Smooth muscle cell (in vitro differentiated cells): ENCODE measurements around the gene ARMC6. TPM values are rescaled to one million over a fixed set of nuclear protein-coding genes. Genes with fewer than 3 reads are reported as not detected.

Experiments
- DNase-seq: peaks from one replicate; lab custom pipeline; 2025; ENCODE audit not compliant: unreplicated experiment; lab: John Stamatoyannopoulos, UW
- H2AFZ ChIP-seq: fragments of 200-600 bp; sonication (generic); 2 replicates; pipeline ENCODE4 v1.6.0; 2016; ENCODE audit warnings: antibody characterized with exemption, low read depth, mild to moderate bottlenecking
- H3F3A ChIP-seq: fragments of 200-600 bp; sonication (generic); 2 replicates; pipeline ENCODE4 v1.6.0; 2017; ENCODE audit warnings: antibody characterized with exemption, low read depth
- H3K27ac ChIP-seq: fragments of 200-600 bp; sonication (generic); 2 replicates; pipeline ENCODE4 v1.5.1; 2016; ENCODE audit warnings: low read depth, mild to moderate bottlenecking
- H3K27me3 ChIP-seq: fragments of 200-600 bp; sonication (generic); 2 replicates; pipeline ENCODE4 v1.6.1; 2016; ENCODE audit warnings: low read depth, mild to moderate bottlenecking
- H3K36me3 ChIP-seq: fragments of 200-600 bp; sonication (generic); 2 replicates; pipeline ENCODE4 v1.5.1; 2016; ENCODE audit warnings: low read depth
- H3K4me1 ChIP-seq: fragments of 200-600 bp; sonication (generic); 2 replicates; pipeline ENCODE4 v1.5.1; 2016; ENCODE audit warnings: low read depth
- H3K4me2 ChIP-seq: fragments of 200-600 bp; sonication (generic); 2 replicates; pipeline ENCODE4 v1.6.0; 2016; ENCODE audit warnings: mild to moderate bottlenecking
- H3K4me3 ChIP-seq: fragments of 200-600 bp; sonication (generic); 2 replicates; pipeline ENCODE4 v1.5.1; 2016; ENCODE audit warnings: mild to moderate bottlenecking
- H3K79me2 ChIP-seq: fragments of 200-600 bp; sonication (generic); 2 replicates; pipeline ENCODE4 v1.6.0; 2016; ENCODE audit warnings: low read depth, mild to moderate bottlenecking
- H3K9ac ChIP-seq: fragments of 200-600 bp; sonication (generic); 2 replicates; pipeline ENCODE4 v1.6.0; 2016; ENCODE audit warnings: low read depth
- H3K9me3 ChIP-seq: fragments of 200-600 bp; sonication (generic); replicated peaks from 2 replicates; pipeline ENCODE4 v1.5.1; 2016; ENCODE audit warnings: low read depth
- H4K20me1 ChIP-seq: fragments of 200-600 bp; sonication (generic); 2 replicates; pipeline ENCODE4 v1.6.0; 2016; ENCODE audit warnings: low read depth
- CTCF ChIP-seq: fragments of 200-600 bp; sonication (generic); IDR thresholded peaks from 2 replicates; pipeline ENCODE4 v1.5.1; 2017; ENCODE audit warnings: borderline replicate concordance, mild to moderate bottlenecking, antibody characterized with exemption; ENCODE audit not compliant: insufficient read depth, poor library complexity, severe bottlenecking
- WGBS: methylation state at CpG from one replicate; pipeline ENCODE4 v1.1.7; 2016; ENCODE audit warnings: low lambda C conversion rate; 5-methylcytosine and 5-hydroxymethylcytosine counted together
- polyA plus RNA-seq: library from polyadenylated mRNA; unstranded; fragments of >200 nt; fragmentation: Nextera tagmentation; extraction: Ambion mirVana; gene quantifications from 2 replicates; pipeline ENCODE4 v1.2.1, GENCODE V29; 2016
- total RNA-seq: library from RNA; depleted of rRNA; stranded (reverse); fragments of >200 nt; gene quantifications from 2 replicates; pipeline ENCODE4 v1.2.3, GENCODE V29; 2014

The ARMC6 gene
- total and polyA plus RNA-seq, 2 experiments from 2014 or later = 17.8 to 27.1 TPM

GRCh38 chr19:19025861-19026260 is 7.5 kb upstream of the ARMC6 start:
- no peak overlapping the region for H3K4me2 ChIP-seq
- H2AFZ ChIP-seq = no peak overlapping the region
- H4K20me1 ChIP-seq = peaks cover 75% of the 10 kb centered on the region
- H3K4me3 ChIP-seq = no peak overlapping the region
- 95% methylated on average over 11 of the region's 11 CpGs for WGBS
- no peak for DNase-seq
- TF ChIP-seq CTCF = no peak
- H3K9me3 ChIP-seq = no peaks in the 10 kb centered on the region
- peaks cover 27% of the 10 kb centered on the region for H3K36me3 ChIP-seq
- H3K9ac ChIP-seq = no peak overlapping the region
- no peak overlapping the region for H3K27ac ChIP-seq
- H3K79me2 ChIP-seq = peaks cover 61% of the 10 kb centered on the region
- no peaks in the 10 kb centered on the region for H3K4me1 ChIP-seq
- peaks cover 4% of the 10 kb centered on the region for H3F3A ChIP-seq
- no peaks in the 10 kb centered on the region for H3K27me3 ChIP-seq

- Histone ChIP-seq H3K36me3 (peaks cover 27% of the 10 kb centered on the region), H3K4me2 (no peak overlapping the region), H3K4me1 (no peaks in the 10 kb centered on the region), H3F3A (peaks cover 4% of the 10 kb centered on the region), H3K4me3 (no peak overlapping the region), H3K27me3 (no peaks in the 10 kb centered on the region), H4K20me1 (peaks cover 76% of the 10 kb centered on the region), H2AFZ (no peak overlapping the region), H3K79me2 (peaks cover 67% of the 10 kb centered on the region), H3K9ac (no peak overlapping the region), H3K9me3 (no peaks in the 10 kb centered on the region), H3K27ac (no peak overlapping the region)
- WGBS = 92% methylated on average over 10 of the region's 10 CpGs
- no peak for DNase-seq
- no peak for TF ChIP-seq CTCF
These were observed 7.0 kb upstream of the ARMC6 start for GRCh38 chr19:19026299-19026971.

- WGBS = 94% methylated on average over 4 of the region's 4 CpGs
- Histone ChIP-seq H3K4me3 (no peak overlapping the region), H3K4me1 (peaks cover 7% of the 10 kb centered on the region), H3K9me3 (no peaks in the 10 kb centered on the region), H4K20me1 (peaks cover 76% of the 10 kb centered on the region), H3K4me2 (no peak overlapping the region), H3K27me3 (no peaks in the 10 kb centered on the region), H3K79me2 (peaks cover 69% of the 10 kb centered on the region), H3K36me3 (peaks cover 27% of the 10 kb centered on the region), H2AFZ (no peak overlapping the region), H3K9ac (no peak overlapping the region), H3F3A (peaks cover 6% of the 10 kb centered on the region), H3K27ac (no peak overlapping the region)
- TF ChIP-seq CTCF = no peak
- DNase-seq = no peak
These were observed 6.2 kb upstream of the ARMC6 start for GRCh38 chr19:19027228-19027627.

DNA sequence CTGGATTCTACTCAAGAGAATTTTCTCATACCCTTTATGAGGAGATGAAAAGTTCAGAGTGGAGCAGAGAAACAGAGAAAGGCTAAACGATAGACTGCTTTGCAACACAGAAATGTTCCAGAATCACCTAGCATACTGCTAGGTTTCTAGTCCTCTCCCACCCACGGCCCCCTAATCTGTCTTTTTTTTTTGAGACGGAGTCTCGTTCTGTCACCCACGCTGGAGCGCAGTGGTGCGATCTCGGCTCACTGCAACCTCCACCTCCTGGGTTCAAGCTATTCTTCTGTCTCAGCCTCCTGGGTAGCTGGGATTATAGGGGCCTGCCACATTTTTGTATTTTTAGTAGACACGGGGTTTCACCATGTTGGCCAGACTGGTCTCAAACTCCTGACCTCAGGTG is 4.9 kb upstream of the ARMC6 start:
- H3K79me2 ChIP-seq = peaks cover 61% of the 10 kb centered on the region
- 100% methylated on average over 9 of the region's 9 CpGs for WGBS

More for the DNA sequence above, 4.9 kb upstream of the ARMC6 start:
- Histone ChIP-seq H4K20me1 (peaks cover 71% of the 10 kb centered on the region), H3K27me3 (no peaks in the 10 kb centered on the region), H3K27ac (no peak overlapping the region), H3F3A (peaks cover 10% of the 10 kb centered on the region), H3K36me3 (peaks cover 24% of the 10 kb centered on the region), H3K9ac (no peak overlapping the region), H3K4me3 (no peak overlapping the region), H3K4me2 (no peak overlapping the region), H3K4me1 (peaks cover 7% of the 10 kb centered on the region), H3K9me3 (no peaks in the 10 kb centered on the region), H2AFZ (no peak overlapping the region)
- no peak for TF ChIP-seq CTCF
- DNase-seq = no peak
